ENCODE results near the gene FOXF1. TPM values are rescaled to one million over a fixed set of nuclear protein-coding genes. Genes with fewer than 3 reads are reported as not detected.

The FOXF1 gene
- polyA plus RNA-seq, 1 donor (not counting 4 experiments of a cell fraction or from before 2014, with no cell fraction given): not detected

DNA sequence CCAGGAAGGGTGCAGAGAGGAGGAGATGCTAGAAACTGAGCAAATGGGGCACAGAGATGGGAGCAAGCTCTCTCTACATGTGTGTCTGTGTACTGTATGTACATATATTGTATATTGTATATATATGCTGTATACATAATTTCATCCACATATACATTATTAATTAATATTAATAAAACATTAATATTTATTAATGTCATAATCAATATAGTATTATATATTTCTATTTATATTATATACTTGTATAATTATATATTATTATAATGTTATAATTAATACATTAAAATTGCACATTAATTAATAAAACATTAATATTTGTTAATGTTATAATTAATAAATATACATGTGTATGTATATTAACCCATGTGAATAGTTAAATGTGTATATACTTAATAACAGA lies 31.5 kb upstream of the FOXF1 start:
- H3K9ac ChIP-seq (ENCODE audit: control insufficient read depth, extremely low read depth, insufficient read depth, low read length): no peak overlapping the region
- TF ChIP-seq, protein P1, sequence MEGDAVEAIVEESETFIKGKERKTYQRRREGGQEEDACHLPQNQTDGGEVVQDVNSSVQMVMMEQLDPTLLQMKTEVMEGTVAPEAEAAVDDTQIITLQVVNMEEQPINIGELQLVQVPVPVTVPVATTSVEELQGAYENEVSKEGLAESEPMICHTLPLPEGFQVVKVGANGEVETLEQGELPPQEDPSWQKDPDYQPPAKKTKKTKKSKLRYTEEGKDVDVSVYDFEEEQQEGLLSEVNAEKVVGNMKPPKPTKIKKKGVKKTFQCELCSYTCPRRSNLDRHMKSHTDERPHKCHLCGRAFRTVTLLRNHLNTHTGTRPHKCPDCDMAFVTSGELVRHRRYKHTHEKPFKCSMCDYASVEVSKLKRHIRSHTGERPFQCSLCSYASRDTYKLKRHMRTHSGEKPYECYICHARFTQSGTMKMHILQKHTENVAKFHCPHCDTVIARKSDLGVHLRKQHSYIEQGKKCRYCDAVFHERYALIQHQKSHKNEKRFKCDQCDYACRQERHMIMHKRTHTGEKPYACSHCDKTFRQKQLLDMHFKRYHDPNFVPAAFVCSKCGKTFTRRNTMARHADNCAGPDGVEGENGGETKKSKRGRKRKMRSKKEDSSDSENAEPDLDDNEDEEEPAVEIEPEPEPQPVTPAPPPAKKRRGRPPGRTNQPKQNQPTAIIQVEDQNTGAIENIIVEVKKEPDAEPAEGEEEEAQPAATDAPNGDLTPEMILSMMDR (optimal IDR thresholded peaks at IDR 0.05 in 1 of 3, IDR thresholded peaks at IDR 0.05 in 1 of 3, conservative IDR thresholded peaks at IDR 0.05 in 1 of 3; ENCODE audit: extremely low read depth in 1 of 3, insufficient read depth in 2 of 3, low read length in 3 of 3): no peak
- H2AFZ ChIP-seq (ENCODE audit: control insufficient read depth, low read length): no peak overlapping the region
- H4K20me1 ChIP-seq (ENCODE audit: control insufficient read depth, extremely low read depth, insufficient read depth, low read length): no peaks in the 10 kb centered on the region
- no peaks in the 10 kb centered on the region for H3K9me1 ChIP-seq (ENCODE audit: control insufficient read depth, extremely low read depth, insufficient read depth, low read length)
- H3K27ac ChIP-seq (ENCODE audit: control insufficient read depth, insufficient read depth, low read length): no peak overlapping the region
- H3K27me3 ChIP-seq (ENCODE audit: control insufficient read depth, extremely low read depth, insufficient read depth, low read length): peaks cover 14% of the 10 kb centered on the region
- FAIRE-seq: no peak
- H3K4me1 ChIP-seq (ENCODE audit: control insufficient read depth, extremely low read depth, insufficient read depth, low read length): no peaks in the 10 kb centered on the region
- no peak overlapping the region for H3K4me3 ChIP-seq (ENCODE audit: control insufficient read depth in 2 of 3, extremely low read depth in 1 of 3, insufficient read depth in 2 of 3, low read depth in 1 of 3, low read length in 3 of 3)
- H3K9me3 ChIP-seq (ENCODE audit: control insufficient read depth, low read depth, low read length): no peaks in the 10 kb centered on the region
- no peak for DNase-seq (ENCODE audit: low read depth, low spot score)
- H3K36me3 ChIP-seq (ENCODE audit: control insufficient read depth in 2 of 2, extremely low read depth in 1 of 2, insufficient read depth in 2 of 2, low read length in 2 of 2): no peaks in the 10 kb centered on the region
- dilution Hi-C loops (cut with MboI; ENCODE audit: extremely low pct_ligation_motif_present, low sequenced_read_pairs): no loop called here
- H3K4me2 ChIP-seq (ENCODE audit: control insufficient read depth, extremely low read depth, insufficient read depth, low read depth, low read length): no peak overlapping the region
- no peaks in the 10 kb centered on the region for H3K79me2 ChIP-seq (ENCODE audit: control insufficient read depth, insufficient read depth, low read length)

DNA sequence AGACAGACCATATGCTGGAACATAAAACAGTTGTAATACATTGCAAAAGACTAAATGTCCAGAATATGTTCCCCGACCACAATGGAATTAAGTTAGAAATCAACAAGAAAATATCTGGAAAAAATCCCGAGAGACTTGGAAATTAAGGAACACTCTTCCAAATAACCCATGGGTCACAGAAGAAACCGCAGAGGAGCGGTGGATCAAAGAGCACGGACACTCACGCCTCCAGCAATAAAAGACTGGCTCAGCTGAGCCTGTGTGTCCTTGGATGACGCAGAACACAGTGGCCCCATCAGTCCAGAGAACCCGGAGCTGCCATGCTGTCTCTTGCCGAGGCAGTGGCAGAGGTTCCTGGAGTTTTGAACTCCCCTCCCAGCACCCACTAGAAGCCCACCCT lies 30.9 kb upstream of the FOXF1 start:
- no peak overlapping the region for H3K4me3 ChIP-seq (ENCODE audit: control insufficient read depth in 2 of 3, extremely low read depth in 1 of 3, insufficient read depth in 2 of 3, low read depth in 1 of 3, low read length in 3 of 3)
- no peaks in the 10 kb centered on the region for H3K9me1 ChIP-seq (ENCODE audit: control insufficient read depth, extremely low read depth, insufficient read depth, low read length)
- TF ChIP-seq, protein P1 (optimal IDR thresholded peaks at IDR 0.05 in 1 of 3, IDR thresholded peaks at IDR 0.05 in 1 of 3, conservative IDR thresholded peaks at IDR 0.05 in 1 of 3; ENCODE audit: extremely low read depth in 1 of 3, insufficient read depth in 2 of 3, low read length in 3 of 3): no peak
- TF ChIP-seq EZH2 (IDR thresholded peaks at IDR 0.05; ENCODE audit: low read length): no peak
- H2AFZ ChIP-seq (ENCODE audit: control insufficient read depth, low read length): no peak overlapping the region
- no peaks in the 10 kb centered on the region for H3K36me3 ChIP-seq (ENCODE audit: control insufficient read depth in 2 of 2, extremely low read depth in 1 of 2, insufficient read depth in 2 of 2, low read length in 2 of 2)
- FAIRE-seq: no peak
- H3K27me3 ChIP-seq (ENCODE audit: control insufficient read depth, extremely low read depth, insufficient read depth, low read length): peaks cover 14% of the 10 kb centered on the region
- H3K27ac ChIP-seq (ENCODE audit: control insufficient read depth, insufficient read depth, low read length): no peak overlapping the region
- dilution Hi-C loops (cut with MboI; ENCODE audit: extremely low pct_ligation_motif_present, low sequenced_read_pairs): no loop called here
- no peak for DNase-seq (ENCODE audit: low read depth, low spot score)
- H3K9me3 ChIP-seq (ENCODE audit: control insufficient read depth, low read depth, low read length): peaks cover 1% of the 10 kb centered on the region
- no peak overlapping the region for H3K9ac ChIP-seq (ENCODE audit: control insufficient read depth, extremely low read depth, insufficient read depth, low read length)
- H3K4me1 ChIP-seq (ENCODE audit: control insufficient read depth, extremely low read depth, insufficient read depth, low read length): no peaks in the 10 kb centered on the region
- H3K79me2 ChIP-seq (ENCODE audit: control insufficient read depth, insufficient read depth, low read length): no peaks in the 10 kb centered on the region
- no peak overlapping the region for H3K4me2 ChIP-seq (ENCODE audit: control insufficient read depth, extremely low read depth, insufficient read depth, low read depth, low read length)
- H4K20me1 ChIP-seq (ENCODE audit: control insufficient read depth, extremely low read depth, insufficient read depth, low read length): no peaks in the 10 kb centered on the region

Measured in keratinocyte (primary cell).